GM19455 (cell line): Measurements from ENCODE around the gene C15orf62.

ENCODE experiments used
- ATAC-seq: cut with Tn5 transposase; IDR thresholded peaks from one replicate; pipeline ENCODE4 v1.9.1; 2021; ENCODE audit not compliant: unreplicated experiment

The C15orf62 gene

DNA sequence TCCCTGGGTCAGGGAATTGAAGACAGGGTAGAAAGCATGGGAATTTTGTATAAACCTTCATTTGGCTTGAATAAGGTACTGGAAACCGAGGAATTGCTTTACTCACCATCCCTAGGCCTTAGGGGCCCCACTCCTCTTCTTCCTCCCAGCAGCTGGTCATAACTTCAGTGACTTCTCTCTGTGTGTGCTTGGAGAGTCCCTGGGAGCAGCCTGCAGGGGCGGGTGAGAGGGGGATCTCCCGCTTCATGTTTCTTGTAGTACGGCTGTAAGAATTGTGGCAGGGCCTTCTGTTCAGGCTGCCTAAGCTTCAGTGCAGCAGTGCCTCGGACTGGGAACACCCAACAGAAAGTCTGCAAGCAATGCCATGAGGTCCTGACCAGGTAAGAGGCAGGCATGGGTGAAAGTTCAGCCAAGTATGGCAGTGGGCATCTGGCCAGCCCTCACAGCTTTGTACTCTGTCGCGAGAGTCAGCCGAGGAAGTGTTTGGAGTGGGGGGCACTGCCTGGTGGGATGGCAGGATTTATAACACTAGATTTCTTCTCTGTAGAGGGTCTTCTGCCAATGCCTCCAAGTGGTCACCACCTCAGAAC, 39.2 kb downstream of the C15orf62 start:
- no peak for ATAC-seq

DNA sequence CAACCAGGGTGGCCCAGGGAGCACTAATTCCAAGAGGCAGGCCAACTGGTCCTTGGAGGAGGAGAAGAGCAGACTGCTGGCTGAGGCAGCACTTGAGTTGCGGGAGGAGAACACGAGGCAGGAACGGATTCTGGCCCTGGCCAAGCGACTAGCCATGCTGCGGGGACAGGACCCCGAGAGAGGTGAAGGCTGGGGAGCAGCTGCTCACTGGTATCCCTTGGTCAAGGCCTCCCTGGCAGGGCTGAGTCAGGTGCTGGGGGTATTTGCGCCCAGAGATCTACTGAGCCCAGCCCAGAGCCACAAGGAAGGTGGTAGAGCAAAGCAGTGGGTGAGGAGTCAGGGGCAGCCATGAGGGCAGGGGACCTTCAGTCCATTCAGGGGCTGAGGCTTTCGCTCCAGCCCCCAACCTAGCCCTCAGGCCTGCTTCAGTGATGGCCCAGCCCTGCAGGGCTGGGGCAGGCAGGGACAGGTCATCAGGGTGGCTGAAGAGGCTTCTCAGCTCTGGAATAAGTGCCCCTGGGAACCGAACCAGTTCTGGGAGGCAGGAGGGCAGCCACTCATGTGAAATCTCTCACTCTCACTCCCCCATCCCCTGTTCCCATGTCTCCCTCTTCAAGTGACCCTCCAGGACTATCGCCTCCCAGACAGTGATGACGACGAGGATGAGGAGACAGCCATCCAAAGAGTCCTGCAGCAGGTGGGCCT, 43.1 kb downstream of the C15orf62 start:
- no peak for ATAC-seq

DNA sequence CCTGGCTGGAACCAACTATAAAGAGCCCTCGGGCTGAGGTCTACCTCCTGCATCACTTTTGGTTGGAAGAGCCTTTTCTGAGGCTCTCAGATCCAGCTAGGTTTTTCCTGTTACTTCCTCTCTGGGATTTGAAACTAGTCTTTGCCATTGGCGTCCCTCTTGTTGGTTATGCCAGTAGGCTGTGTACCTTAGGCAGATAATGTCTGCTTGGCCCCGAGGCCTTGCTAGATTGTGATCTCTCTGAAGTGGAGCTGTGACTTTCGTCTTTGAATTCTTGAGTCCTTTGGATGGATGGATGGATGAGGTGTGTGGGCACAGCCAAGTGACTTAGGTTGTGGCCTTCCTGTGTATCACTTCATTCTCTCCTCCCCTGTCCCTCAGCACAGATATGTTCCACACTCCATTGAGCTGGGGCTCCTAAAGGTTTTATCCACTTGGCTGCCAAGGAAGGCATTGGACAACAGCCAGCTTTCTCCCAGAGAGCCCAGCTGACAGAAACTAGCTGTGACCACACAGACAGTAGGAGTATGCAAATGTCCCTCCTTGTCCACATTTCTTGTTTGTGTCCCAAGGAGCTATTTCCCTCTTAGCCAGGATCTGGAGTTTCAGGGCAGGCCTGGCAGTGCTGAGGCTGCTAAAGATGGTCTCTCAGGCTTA, 45.4 kb downstream of the C15orf62 start:
- ATAC-seq = no peak

DNA sequence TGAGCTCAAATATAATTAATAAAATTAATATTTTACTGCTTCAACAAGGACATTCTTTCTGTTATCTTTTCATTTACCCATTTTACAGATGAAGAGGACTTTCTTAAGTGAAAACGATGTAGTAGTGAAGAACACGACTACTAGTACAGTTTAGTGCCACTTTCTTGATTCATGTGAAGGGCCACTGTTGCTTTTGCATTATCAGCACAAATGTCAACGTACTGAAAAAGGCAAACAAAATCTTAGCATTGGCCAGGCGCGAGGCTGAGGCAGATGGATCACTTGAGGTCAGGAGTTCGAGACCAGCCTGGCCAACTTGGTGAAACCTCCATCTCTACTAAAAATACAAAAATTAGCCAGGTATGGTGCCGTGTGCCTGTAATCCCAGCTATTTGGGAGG, 49.3 kb downstream of the C15orf62 start:
- no peak for ATAC-seq

DNA sequence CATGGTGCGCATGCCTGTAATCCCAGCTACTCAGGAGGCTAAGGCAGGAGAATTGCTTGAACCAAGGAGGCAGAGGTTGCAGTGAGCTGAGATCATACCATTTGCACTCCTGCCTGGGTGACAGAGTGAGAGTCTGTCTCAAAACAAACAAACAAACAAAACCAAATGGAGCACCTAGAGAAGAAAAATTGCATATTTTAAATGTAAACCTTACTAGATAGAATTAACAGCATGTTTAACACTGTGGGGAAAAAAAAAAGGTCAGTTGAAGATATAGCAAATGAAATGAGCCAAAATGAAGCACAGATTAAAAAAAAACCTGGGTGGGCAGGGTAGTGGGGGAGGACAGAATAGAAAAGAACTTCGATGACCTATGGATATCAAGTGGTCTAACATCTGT, 51.4 kb downstream of the C15orf62 start:
- no peak for ATAC-seq
